B cell (primary cell): ENCODE data around the gene EVA1A. TPM values are rescaled to one million over a fixed set of nuclear protein-coding genes. Genes with fewer than 3 reads are reported as not detected.

Source experiments
- ATAC-seq: fragments of 200-7000 bp; cut with Tn5 transposase; one replicate; pipeline ENCODE4 v1.10.0; 2021; ENCODE audit warnings: low read depth, mild to moderate bottlenecking, moderate number of reproducible peaks, moderate library complexity
- CTCF ChIA-PET: fragments of 350-600 bp; sonication (Branson Sonifier 250); formaldehyde crosslinking; loops from one replicate; lab custom pipeline; 2021; ENCODE audit warnings: antibody characterized with exemption, inconsistent platforms; lab: Charles Lee
- POLR2A ChIA-PET: fragments of 350-600 bp; sonication (Branson Sonifier 250); formaldehyde crosslinking; loops from one replicate; lab custom pipeline; 2021; ENCODE audit warnings: antibody characterized with exemption; lab: Charles Lee
- DNase-seq: peaks from one replicate; pipeline ENCODE4 v3.0.0; 2013
- H2AFZ ChIP-seq: 2 replicates; pipeline ENCODE4 v1.6.1; 2012; ENCODE audit warnings: mild to moderate bottlenecking, low read depth, low read length; ENCODE audit not compliant: insufficient read depth, poor library complexity, severe bottlenecking
- H3K27ac ChIP-seq, 2 donors: 1 replicate in 1 of 2; 2 replicates in 1 of 2; pipeline ENCODE4 v1.5.1; 2012 to 2013; ENCODE audit warnings: low read length in 2 of 2, mild to moderate bottlenecking in 2 of 2, moderate library complexity in 1 of 2
- H3K27me3 ChIP-seq, 4 experiments: fragments of 200-600 bp in 1 of 4; sonication (generic) in 1 of 4; replicated peaks in 1 of 4; 1 replicate in 2 of 4; 2 replicates in 2 of 4; pipeline versions ENCODE4 v1.6.1 to v1.7.0; 2013 to 2016; ENCODE audit warnings: low read length in 3 of 4, mild to moderate bottlenecking in 2 of 4, mixed read lengths in 1 of 4, moderate library complexity in 1 of 4; ENCODE audit not compliant: insufficient read depth in 4 of 4, control insufficient read depth in 3 of 4; ENCODE audit errors: control extremely low read depth in 1 of 4
- H3K36me3 ChIP-seq, 2 experiments: replicated peaks in 1 of 2; 1 replicate in 1 of 2; 2 replicates in 1 of 2; pipeline versions ENCODE4 v1.6.1 to v1.7.1; 2013; ENCODE audit warnings: low read length in 1 of 2; ENCODE audit not compliant: insufficient read depth in 2 of 2, control insufficient read depth in 1 of 2; ENCODE audit errors: control extremely low read depth in 1 of 2, extremely low read depth in 1 of 2
- H3K4me1 ChIP-seq, 2 donors: fragments of 200-600 bp in 1 of 2; sonication (generic) in 1 of 2; 1 replicate in 1 of 2; 2 replicates in 1 of 2; pipeline versions ENCODE4 v1.5.1 to v1.6.1; 2013 to 2017; ENCODE audit warnings: low read length in 2 of 2; ENCODE audit not compliant: control insufficient read depth in 2 of 2, insufficient read depth in 2 of 2
- H3K4me2 ChIP-seq: replicated peaks from 2 replicates; pipeline ENCODE3; 2012; ENCODE audit warnings: mild to moderate bottlenecking, low read depth, low read length; ENCODE audit not compliant: poor library complexity, severe bottlenecking
- H3K4me3 ChIP-seq, 5 experiments: fragments of 200-600 bp in 1 of 5; sonication (generic) in 1 of 5; 1 replicate in 3 of 5; 2 replicates in 2 of 5; pipeline versions ENCODE4 v1.5.1 to v1.7.0; 2011 to 2016; ENCODE audit warnings: low read length in 4 of 5, mild to moderate bottlenecking in 4 of 5, low read depth in 2 of 5, control low read depth in 1 of 5, moderate library complexity in 1 of 5; ENCODE audit not compliant: insufficient read depth in 1 of 5; ENCODE audit errors: control extremely low read depth in 1 of 5, extremely low read depth in 1 of 5
- H3K79me2 ChIP-seq: fragments of 200-600 bp; sonication (generic); one replicate; pipeline ENCODE4 v1.6.0; 2016; ENCODE audit warnings: low read length; ENCODE audit not compliant: control insufficient read depth, insufficient read depth
- H3K9ac ChIP-seq: fragments of 200-600 bp; sonication (generic); 2 replicates; pipeline ENCODE4 v1.6.1; 2017; ENCODE audit warnings: mild to moderate bottlenecking, low read length, moderate library complexity
- H3K9me3 ChIP-seq, 3 donors: one replicate each; pipeline versions ENCODE4 v1.6.1 to v1.7.1; 2013; ENCODE audit warnings: low read length in 2 of 3; ENCODE audit not compliant: control insufficient read depth in 2 of 3, insufficient read depth in 1 of 3; ENCODE audit errors: control extremely low read depth in 1 of 3
- H4K20me1 ChIP-seq: 2 replicates; pipeline ENCODE4 v1.6.0; 2012; ENCODE audit warnings: mild to moderate bottlenecking, low read length; ENCODE audit not compliant: insufficient read depth, control insufficient read depth, poor library complexity, severe bottlenecking
- H3K27ac Mint-ChIP-seq: one replicate; pipeline ENCODE4 v1.8.0; 2021; ENCODE audit warnings: mixed read lengths
- H3K27me3 Mint-ChIP-seq: one replicate; pipeline ENCODE4 v1.8.0; 2021; ENCODE audit warnings: mixed read lengths
- H3K4me1 Mint-ChIP-seq: one replicate; pipeline ENCODE4 v1.8.0; 2021; ENCODE audit warnings: mixed read lengths
- H3K4me3 Mint-ChIP-seq: one replicate; pipeline ENCODE4 v1.8.0; 2021; ENCODE audit warnings: mixed read lengths
- H3K9me3 Mint-ChIP-seq: one replicate; pipeline ENCODE4 v1.8.0; 2022; ENCODE audit warnings: mixed read lengths; ENCODE audit not compliant: insufficient read depth
- CTCF ChIP-seq: fragments of 200-600 bp; IDR thresholded peaks from one replicate; pipeline ENCODE4 v1.8.0; 2022; ENCODE audit warnings: antibody characterized with exemption, mild to moderate bottlenecking
- EZH2 ChIP-seq: IDR thresholded peaks from 2 replicates; pipeline ENCODE4 v1.6.1; 2012; ENCODE audit warnings: borderline replicate concordance, low read depth, mild to moderate bottlenecking, moderate library complexity, low read length; ENCODE audit not compliant: insufficient read depth, poor library complexity, severe bottlenecking
- WGBS: methylation state at CpG from one replicate; pipeline ENCODE4 v1.1.5; 2013; ENCODE audit warnings: missing lambda C conversion rate; ENCODE audit not compliant: insufficient coverage; 5-methylcytosine and 5-hydroxymethylcytosine counted together
- intact Hi-C: fragments of 100-400 bp; cut with micrococcal nuclease; formaldehyde crosslinking; loops from one replicate; pipeline ENCODE4 v1.10.0; 2022
- polyA plus RNA-seq: library from polyadenylated mRNA; depleted of rRNA; stranded (reverse); fragments of >200 nt; gene quantifications from 2 replicates; pipeline ENCODE4 v1.2.3, GENCODE V29; 2012
- total RNA-seq, 2 donors: library from RNA; stranded (reverse); fragments of 120-200 nt in 1 of 2; gene quantifications; 1 replicate in 1 of 2; 2 replicates in 1 of 2; pipeline versions ENCODE4 v1.2.3 to v1.2.4, GENCODE V29; 2013 to 2022

Gene EVA1A
- total and polyA plus RNA-seq, 2 donors (not counting 1 experiment from before 2014, with no cell fraction given), result not detected

- Histone ChIP-seq H3K79me2 (no peaks in the 10 kb centered on the region), H2AFZ (no peak overlapping the region), H3K4me2 (no peak overlapping the region), H3K4me3 (no peak overlapping the region), H3K27me3 (peaks cover 0 to 30% (median 14%) of the 10 kb centered on the region in 4 experiments), H3K27ac (no peak overlapping the region), H3K4me1 (peaks cover 4% of the 10 kb centered on the region in 2 donors), H3K9me3 (peaks cover 0 to 6% (median 0%) of the 10 kb centered on the region in 3 donors), H3K9ac (no peak overlapping the region), H3K36me3 (no peaks in the 10 kb centered on the region), H4K20me1 (no peaks in the 10 kb centered on the region)
- POLR2A ChIA-PET, result no interaction called here
- peaks cover 49% of the 10 kb centered on the region for H3K27me3 Mint-ChIP-seq
- H3K4me1 Mint-ChIP-seq, result peaks cover 7% of the 10 kb centered on the region
- CTCF ChIA-PET, result interaction anchor here (1.0 to 2.0 kb wide), 3 partner anchors 9 to 553 kb away, joined by 3 to 6 read pairs (median 3); no protein-coding TSS in a partner anchor
- WGBS, result 74% methylated on average over 5 of the region's 8 CpGs
- intact Hi-C loops, result loop anchor here (5.0 to 10.0 kb wide), 2 partner anchors 402 to 555 kb away; no protein-coding TSS in a partner anchor
- H3K27ac Mint-ChIP-seq, result no peak overlapping the region
- no peak overlapping the region for H3K4me3 Mint-ChIP-seq
- no peak for ATAC-seq
- no peaks in the 10 kb centered on the region for H3K9me3 Mint-ChIP-seq
- no peak for DNase-seq
- no peak for TF ChIP-seq CTCF
- TF ChIP-seq EZH2, result no peak
Measured at GRCh38 chr2:75606761-75607399, 46.1 kb upstream of the EVA1A start.
